GM23338 (cell line): ENCODE measurements around the gene MTREX. TPM values are rescaled to one million over a fixed set of nuclear protein-coding genes. Genes with fewer than 3 reads are reported as not detected.

ENCODE experiments used
- ATAC-seq: fragments of 200-7000 bp; cut with Tn5 transposase; 3 replicates; pipeline ENCODE4 v1.9.1; 2020
- DNase-seq: peaks from one replicate; pipeline ENCODE4 v3.0.0-alpha.2; 2015; ENCODE audit warnings: low spot score
- H2AFZ ChIP-seq: fragments of 200-600 bp; sonication (generic); 2 replicates; pipeline ENCODE4 v1.8.0; 2016; ENCODE audit warnings: antibody characterized with exemption, mild to moderate bottlenecking, moderate library complexity
- H3F3A ChIP-seq: fragments of 200-600 bp; sonication (generic); replicated peaks from 2 replicates; pipeline ENCODE4 v1.8.0; 2017; ENCODE audit warnings: antibody characterized with exemption, mixed run types, low read depth
- H3K27ac ChIP-seq: fragments of 200-600 bp; sonication (generic); 2 replicates; pipeline ENCODE4 v1.6.1; 2016; ENCODE audit warnings: low read depth
- H3K27me3 ChIP-seq: fragments of 200-600 bp; sonication (generic); 2 replicates; pipeline ENCODE4 v1.8.0; 2016; ENCODE audit warnings: mild to moderate bottlenecking, mixed run types, moderate library complexity; ENCODE audit not compliant: insufficient read depth
- H3K36me3 ChIP-seq: fragments of 200-600 bp; sonication (generic); 2 replicates; pipeline ENCODE4 v1.8.0; 2016; ENCODE audit warnings: mild to moderate bottlenecking; ENCODE audit not compliant: insufficient read depth
- H3K4me1 ChIP-seq: fragments of 200-600 bp; sonication (generic); 2 replicates; pipeline ENCODE4 v1.8.0; 2016; ENCODE audit warnings: mild to moderate bottlenecking, moderate library complexity; ENCODE audit not compliant: insufficient read depth
- H3K4me2 ChIP-seq: fragments of 200-600 bp; sonication (generic); 2 replicates; pipeline ENCODE4 v1.7.1; 2017; ENCODE audit warnings: mixed run types
- H3K4me3 ChIP-seq: fragments of 200-600 bp; sonication (generic); 2 replicates; pipeline ENCODE4 v1.6.1; 2016; ENCODE audit warnings: mixed run types
- H3K79me2 ChIP-seq: fragments of 200-600 bp; sonication (generic); replicated peaks from 2 replicates; pipeline ENCODE4 v1.8.0; 2017; ENCODE audit warnings: mild to moderate bottlenecking; ENCODE audit not compliant: insufficient read depth
- H3K9me2 ChIP-seq: fragments of 200-600 bp; sonication (generic); 2 replicates; pipeline ENCODE4 v1.8.0; 2017; ENCODE audit not compliant: insufficient read depth
- H4K20me1 ChIP-seq: fragments of 200-600 bp; sonication (generic); replicated peaks from 2 replicates; pipeline ENCODE4 v1.8.0; 2017; ENCODE audit warnings: mild to moderate bottlenecking; ENCODE audit not compliant: insufficient read depth
- H3K27ac Mint-ChIP-seq: 2 replicates; pipeline ENCODE4 v1.8.0; 2020; ENCODE audit warnings: inconsistent platforms, mild to moderate bottlenecking, moderate library complexity, mixed read lengths
- H3K27me3 Mint-ChIP-seq: 3 replicates; pipeline ENCODE4 v1.8.0; 2022; ENCODE audit warnings: low read depth, mild to moderate bottlenecking, moderate library complexity, mixed read lengths, inconsistent platforms; ENCODE audit not compliant: insufficient read depth, poor library complexity
- H3K36me3 Mint-ChIP-seq: 3 replicates; pipeline ENCODE4 v1.8.0; 2021; ENCODE audit warnings: low read depth, mild to moderate bottlenecking, inconsistent platforms, moderate library complexity, mixed read lengths
- H3K4me1 Mint-ChIP-seq: 3 replicates; pipeline ENCODE4 v1.8.0; 2020; ENCODE audit warnings: mild to moderate bottlenecking, inconsistent platforms, mixed read lengths
- H3K4me3 Mint-ChIP-seq: 3 replicates; pipeline ENCODE4 v1.8.0; 2021; ENCODE audit warnings: moderate library complexity, mild to moderate bottlenecking, inconsistent platforms, mixed read lengths
- H3K9me3 Mint-ChIP-seq: 3 replicates; pipeline ENCODE4 v1.8.0; 2020; ENCODE audit warnings: moderate library complexity, mild to moderate bottlenecking, inconsistent platforms, mixed read lengths
- CREB1 ChIP-seq: fragments of 250-450 bp; sonication (Bioruptor Pico); IDR thresholded peaks from 2 replicates; pipeline ENCODE4 v1.5.0; 2020; ENCODE audit warnings: low read depth, mild to moderate bottlenecking, moderate library complexity
- JUNB ChIP-seq: IDR thresholded peaks from one replicate; pipeline ENCODE4 v1.6.1; 2016; ENCODE audit warnings: antibody characterized with exemption; ENCODE audit not compliant: unreplicated experiment
- POLR2AphosphoS5 ChIP-seq: IDR thresholded peaks from 2 replicates; pipeline ENCODE4 v1.6.1; 2016; ENCODE audit warnings: antibody characterized with exemption, low read depth
- REST ChIP-seq: IDR thresholded peaks from one replicate; pipeline ENCODE4 v1.6.1; 2018; ENCODE audit warnings: antibody characterized with exemption; ENCODE audit not compliant: unreplicated experiment
- STAT1 ChIP-seq: IDR thresholded peaks from one replicate; pipeline ENCODE4 v1.6.1; 2016; ENCODE audit warnings: antibody characterized with exemption; ENCODE audit not compliant: unreplicated experiment
- ZNF114 ChIP-seq: fragments of 250-450 bp; sonication (Bioruptor Pico); IDR thresholded peaks from 2 replicates; pipeline ENCODE4 v1.5.0; 2020; ENCODE audit warnings: mild to moderate bottlenecking, moderate library complexity
- ZNF331 ChIP-seq: fragments of 250-450 bp; sonication (Bioruptor Pico); IDR thresholded peaks from 2 replicates; pipeline ENCODE4 v1.5.0; 2020; ENCODE audit warnings: low read depth, mild to moderate bottlenecking, moderate library complexity
- polyA plus RNA-seq: library from polyadenylated mRNA; unstranded; fragments of >200 nt; fragmentation: Nextera tagmentation; extraction: Ambion mirVana; gene quantifications from 2 replicates; pipeline ENCODE4 v1.2.1, GENCODE V29; 2016
- total RNA-seq: library from RNA; depleted of rRNA; stranded (reverse); fragments of >200 nt; shearing (Covaris generic); gene quantifications from 2 replicates; pipeline ENCODE4 v1.2.3, GENCODE V29; 2014
- TF ChIP-seq, protein P1 (sequence below): fragments of 250-450 bp; sonication (Bioruptor Pico); IDR thresholded peaks from 2 replicates; pipeline ENCODE4 v1.5.0; 2020; ENCODE audit warnings: mild to moderate bottlenecking, moderate library complexity

Gene MTREX
- total and polyA plus RNA-seq, 2 experiments from 2014 or later = 47.5 to 94.9 TPM

DNA sequence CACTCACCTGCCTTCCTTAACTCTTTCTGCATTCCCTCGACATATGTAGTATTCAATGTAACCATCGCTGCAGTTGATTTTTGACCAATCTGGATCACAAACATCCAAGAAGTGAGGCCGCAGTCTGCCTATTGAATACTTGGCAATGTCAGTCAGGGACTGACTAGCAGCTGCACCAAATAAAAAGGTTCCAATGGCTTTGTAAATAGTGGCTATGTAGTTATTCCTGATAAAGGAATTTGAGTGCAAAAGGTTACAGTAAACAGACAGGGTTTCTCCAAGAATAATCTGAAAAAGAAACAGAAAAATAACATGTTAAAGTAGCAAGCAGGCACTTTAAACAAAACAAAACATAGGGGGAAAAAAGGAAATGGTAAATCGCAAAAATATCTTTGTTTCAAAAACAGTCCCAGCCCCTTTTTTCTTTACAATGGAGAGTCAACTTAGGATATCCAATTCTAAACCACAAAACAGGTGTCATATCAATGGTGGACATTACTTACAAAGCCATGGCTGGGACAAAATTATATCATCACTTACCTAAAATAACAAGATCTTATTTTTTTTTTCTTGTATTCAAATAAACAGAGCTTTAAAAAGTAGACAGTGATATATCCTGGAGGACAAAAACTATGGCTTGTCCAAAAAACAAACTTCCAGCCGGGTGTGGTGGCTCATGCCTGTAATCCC is 160.2 kb downstream of the MTREX start:
- ATAC-seq = no peak

GRCh38 chr5:55469839-55470238 is 162.1 kb downstream of the MTREX start:
- Mint-ChIP-seq H3K27me3 (no peaks in the 10 kb centered on the region), H3K9me3 (no peaks in the 10 kb centered on the region), H3K4me1 (peaks cover 13% of the 10 kb centered on the region), H3K36me3 (peaks cover 21% of the 10 kb centered on the region; the same call in 2 of the 3 replicates), H3K4me3 (no peak overlapping the region), H3K27ac (no peak overlapping the region)
- H3K4me1 ChIP-seq = 0 out of 2 replicates have a peak, but pooled peaks cover 7% of the 10 kb centered on the region
- no peak overlapping the region; the same call in 1 of the 2 replicates for H3K27ac ChIP-seq
- no peaks in the 10 kb centered on the region for H4K20me1 ChIP-seq
- no peaks in the 10 kb centered on the region for H3K27me3 ChIP-seq
- DNase-seq (no peak), ATAC-seq (no peak)
- H2AFZ ChIP-seq = no peak overlapping the region
- H3K4me2 ChIP-seq = no peak overlapping the region
- no peaks in the 10 kb centered on the region for H3K9me2 ChIP-seq
- H3F3A ChIP-seq = no peaks in the 10 kb centered on the region
- TF ChIP-seq, protein P1, sequence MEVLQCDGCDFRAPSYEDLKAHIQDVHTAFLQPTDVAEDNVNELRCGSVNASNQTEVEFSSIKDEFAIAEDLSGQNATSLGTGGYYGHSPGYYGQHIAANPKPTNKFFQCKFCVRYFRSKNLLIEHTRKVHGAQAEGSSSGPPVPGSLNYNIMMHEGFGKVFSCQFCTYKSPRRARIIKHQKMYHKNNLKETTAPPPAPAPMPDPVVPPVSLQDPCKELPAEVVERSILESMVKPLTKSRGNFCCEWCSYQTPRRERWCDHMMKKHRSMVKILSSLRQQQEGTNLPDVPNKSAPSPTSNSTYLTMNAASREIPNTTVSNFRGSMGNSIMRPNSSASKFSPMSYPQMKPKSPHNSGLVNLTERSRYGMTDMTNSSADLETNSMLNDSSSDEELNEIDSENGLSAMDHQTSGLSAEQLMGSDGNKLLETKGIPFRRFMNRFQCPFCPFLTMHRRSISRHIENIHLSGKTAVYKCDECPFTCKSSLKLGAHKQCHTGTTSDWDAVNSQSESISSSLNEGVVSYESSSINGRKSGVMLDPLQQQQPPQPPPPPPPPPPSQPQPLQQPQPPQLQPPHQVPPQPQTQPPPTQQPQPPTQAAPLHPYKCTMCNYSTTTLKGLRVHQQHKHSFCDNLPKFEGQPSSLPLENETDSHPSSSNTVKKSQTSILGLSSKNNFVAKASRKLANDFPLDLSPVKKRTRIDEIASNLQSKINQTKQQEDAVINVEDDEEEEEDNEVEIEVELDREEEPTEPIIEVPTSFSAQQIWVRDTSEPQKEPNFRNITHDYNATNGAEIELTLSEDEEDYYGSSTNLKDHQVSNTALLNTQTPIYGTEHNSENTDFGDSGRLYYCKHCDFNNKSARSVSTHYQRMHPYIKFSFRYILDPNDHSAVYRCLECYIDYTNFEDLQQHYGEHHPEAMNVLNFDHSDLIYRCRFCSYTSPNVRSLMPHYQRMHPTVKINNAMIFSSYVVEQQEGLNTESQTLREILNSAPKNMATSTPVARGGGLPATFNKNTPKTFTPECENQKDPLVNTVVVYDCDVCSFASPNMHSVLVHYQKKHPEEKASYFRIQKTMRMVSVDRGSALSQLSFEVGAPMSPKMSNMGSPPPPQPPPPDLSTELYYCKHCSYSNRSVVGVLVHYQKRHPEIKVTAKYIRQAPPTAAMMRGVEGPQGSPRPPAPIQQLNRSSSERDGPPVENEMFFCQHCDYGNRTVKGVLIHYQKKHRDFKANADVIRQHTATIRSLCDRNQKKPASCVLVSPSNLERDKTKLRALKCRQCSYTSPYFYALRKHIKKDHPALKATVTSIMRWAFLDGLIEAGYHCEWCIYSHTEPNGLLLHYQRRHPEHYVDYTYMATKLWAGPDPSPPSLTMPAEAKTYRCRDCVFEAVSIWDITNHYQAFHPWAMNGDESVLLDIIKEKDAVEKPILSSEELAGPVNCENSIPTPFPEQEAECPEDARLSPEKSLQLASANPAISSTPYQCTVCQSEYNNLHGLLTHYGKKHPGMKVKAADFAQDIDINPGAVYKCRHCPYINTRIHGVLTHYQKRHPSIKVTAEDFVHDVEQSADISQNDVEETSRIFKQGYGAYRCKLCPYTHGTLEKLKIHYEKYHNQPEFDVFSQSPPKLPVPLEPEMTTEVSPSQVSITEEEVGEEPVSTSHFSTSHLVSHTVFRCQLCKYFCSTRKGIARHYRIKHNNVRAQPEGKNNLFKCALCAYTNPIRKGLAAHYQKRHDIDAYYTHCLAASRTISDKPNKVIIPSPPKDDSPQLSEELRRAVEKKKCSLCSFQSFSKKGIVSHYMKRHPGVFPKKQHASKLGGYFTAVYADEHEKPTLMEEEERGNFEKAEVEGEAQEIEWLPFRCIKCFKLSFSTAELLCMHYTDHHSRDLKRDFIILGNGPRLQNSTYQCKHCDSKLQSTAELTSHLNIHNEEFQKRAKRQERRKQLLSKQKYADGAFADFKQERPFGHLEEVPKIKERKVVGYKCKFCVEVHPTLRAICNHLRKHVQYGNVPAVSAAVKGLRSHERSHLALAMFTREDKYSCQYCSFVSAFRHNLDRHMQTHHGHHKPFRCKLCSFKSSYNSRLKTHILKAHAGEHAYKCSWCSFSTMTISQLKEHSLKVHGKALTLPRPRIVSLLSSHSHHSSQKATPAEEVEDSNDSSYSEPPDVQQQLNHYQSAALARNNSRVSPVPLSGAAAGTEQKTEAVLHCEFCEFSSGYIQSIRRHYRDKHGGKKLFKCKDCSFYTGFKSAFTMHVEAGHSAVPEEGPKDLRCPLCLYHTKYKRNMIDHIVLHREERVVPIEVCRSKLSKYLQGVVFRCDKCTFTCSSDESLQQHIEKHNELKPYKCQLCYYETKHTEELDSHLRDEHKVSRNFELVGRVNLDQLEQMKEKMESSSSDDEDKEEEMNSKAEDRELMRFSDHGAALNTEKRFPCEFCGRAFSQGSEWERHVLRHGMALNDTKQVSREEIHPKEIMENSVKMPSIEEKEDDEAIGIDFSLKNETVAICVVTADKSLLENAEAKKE (CRISPR knock-in tag) = no peak
- TF ChIP-seq ZNF331 (CRISPR knock-in tag) (no peak), JUNB (no peak), CREB1 (CRISPR knock-in tag) (no peak)
- no peaks in the 10 kb centered on the region for H3K36me3 ChIP-seq
- peaks cover 70% of the 10 kb centered on the region for H3K79me2 ChIP-seq
- no peak overlapping the region for H3K4me3 ChIP-seq

More for the DNA sequence above, 160.2 kb downstream of the MTREX start:
- no peak overlapping the region for H3K4me3 ChIP-seq
- Mint-ChIP-seq H3K4me1 (peaks cover 14% of the 10 kb centered on the region), H3K36me3 (peaks cover 28% of the 10 kb centered on the region; the same call in 2 of the 3 replicates), H3K27ac (peak overlapping the region; percentile 71), H3K27me3 (no peaks in the 10 kb centered on the region), H3K4me3 (no peak overlapping the region), H3K9me3 (no peaks in the 10 kb centered on the region)
- H3K36me3 ChIP-seq = no peaks in the 10 kb centered on the region
- peak overlapping the region; percentile 10; the same call in 1 of the 2 replicates for H3K27ac ChIP-seq
- H3K27me3 ChIP-seq = no peaks in the 10 kb centered on the region
- TF ChIP-seq REST (no peak), POLR2AphosphoS5 (no peak), JUNB (no peak), ZNF114 (CRISPR knock-in tag) (no peak), STAT1 (no peak)
- no peak overlapping the region for H2AFZ ChIP-seq
- H3K79me2 ChIP-seq = peaks cover 55% of the 10 kb centered on the region
- 0 out of 2 replicates have a peak, but pooled peaks cover 7% of the 10 kb centered on the region for H3K4me1 ChIP-seq
- DNase-seq = no peak
- H4K20me1 ChIP-seq = no peaks in the 10 kb centered on the region
- H3K4me2 ChIP-seq = no peak overlapping the region
- no peaks in the 10 kb centered on the region for H3F3A ChIP-seq
- H3K9me2 ChIP-seq = no peaks in the 10 kb centered on the region
